Measurements from ENCODE around the gene PRDM2.

The PRDM2 gene

GRCh38 chr1:13867603-13868002 is 167.6 kb downstream of the PRDM2 start:
- DNase-seq = no peak

- DNase-seq = no peak
Observed at GRCh38 chr1:13869172-13869797, 169.3 kb downstream of the PRDM2 start.

GRCh38 chr1:13871413-13871812 is 171.4 kb downstream of the PRDM2 start:
- DNase-seq = no peak

- no peak for DNase-seq
Observed at GRCh38 chr1:13871886-13872285, 171.9 kb downstream of the PRDM2 start.

- DNase-seq = no peak
Observed at GRCh38 chr1:13873032-13873431, 173.0 kb downstream of the PRDM2 start.
